Activated CD8-positive, alpha-beta memory T cell treated with anti-CD3 and anti-CD28 coated beads for 1 hour (primary cell): ENCODE results near the gene ARHGEF6.

ENCODE experiments used
- DNase-seq, 2 donors: peaks; one replicate each; pipeline ENCODE4 v3.0.0-alpha.2; 2020; ENCODE audit warnings: low read depth in 1 of 2; ENCODE audit errors: extremely low read depth in 1 of 2

Gene ARHGEF6

GRCh38 chrX:136750364-136750763 is 30.4 kb downstream of the ARHGEF6 start:
- DNase-seq: no peak

GRCh38 chrX:136747003-136747986 is 33.4 kb downstream of the ARHGEF6 start:
- no peak for DNase-seq

- DNase-seq: no peak
Measured at GRCh38 chrX:136745215-136746173, 35.2 kb downstream of the ARHGEF6 start.

GRCh38 chrX:136742721-136743379 is 37.9 kb downstream of the ARHGEF6 start:
- no peak for DNase-seq

GRCh38 chrX:136738049-136738729 is 42.5 kb downstream of the ARHGEF6 start:
- DNase-seq: no peak

- DNase-seq: no peak
Measured at GRCh38 chrX:136736690-136737089, 44.0 kb downstream of the ARHGEF6 start.

GRCh38 chrX:136735601-136736000 is 45.1 kb downstream of the ARHGEF6 start:
- DNase-seq: no peak

GRCh38 chrX:136733613-136734012 is 47.1 kb downstream of the ARHGEF6 start:
- DNase-seq: no peak

- no peak for DNase-seq
Measured at GRCh38 chrX:136731798-136732197, 48.9 kb downstream of the ARHGEF6 start.

GRCh38 chrX:136731207-136731782 is 49.4 kb downstream of the ARHGEF6 start:
- DNase-seq: no peak

GRCh38 chrX:136728393-136728792 is 52.3 kb downstream of the ARHGEF6 start:
- no peak for DNase-seq

GRCh38 chrX:136725441-136726104 is 55.2 kb downstream of the ARHGEF6 start:
- DNase-seq: no peak

GRCh38 chrX:136718091-136718490 is 62.6 kb downstream of the ARHGEF6 start:
- no peak for DNase-seq

GRCh38 chrX:136714626-136715599 is 65.8 kb downstream of the ARHGEF6 start:
- DNase-seq: no peak

GRCh38 chrX:136712650-136713310 is 68.0 kb downstream of the ARHGEF6 start:
- no peak for DNase-seq

GRCh38 chrX:136711147-136711546 is 69.6 kb downstream of the ARHGEF6 start:
- no peak for DNase-seq

- no peak for DNase-seq
Measured at GRCh38 chrX:136710325-136710951, 70.3 kb downstream of the ARHGEF6 start.
